ENCODE data around the gene IQSEC3. TPM values are rescaled to one million over a fixed set of nuclear protein-coding genes. Genes with fewer than 3 reads are reported as not detected.

IQSEC3 gene
- total RNA-seq, 1 donor from 2014 or later = 1.1 TPM

DNA sequence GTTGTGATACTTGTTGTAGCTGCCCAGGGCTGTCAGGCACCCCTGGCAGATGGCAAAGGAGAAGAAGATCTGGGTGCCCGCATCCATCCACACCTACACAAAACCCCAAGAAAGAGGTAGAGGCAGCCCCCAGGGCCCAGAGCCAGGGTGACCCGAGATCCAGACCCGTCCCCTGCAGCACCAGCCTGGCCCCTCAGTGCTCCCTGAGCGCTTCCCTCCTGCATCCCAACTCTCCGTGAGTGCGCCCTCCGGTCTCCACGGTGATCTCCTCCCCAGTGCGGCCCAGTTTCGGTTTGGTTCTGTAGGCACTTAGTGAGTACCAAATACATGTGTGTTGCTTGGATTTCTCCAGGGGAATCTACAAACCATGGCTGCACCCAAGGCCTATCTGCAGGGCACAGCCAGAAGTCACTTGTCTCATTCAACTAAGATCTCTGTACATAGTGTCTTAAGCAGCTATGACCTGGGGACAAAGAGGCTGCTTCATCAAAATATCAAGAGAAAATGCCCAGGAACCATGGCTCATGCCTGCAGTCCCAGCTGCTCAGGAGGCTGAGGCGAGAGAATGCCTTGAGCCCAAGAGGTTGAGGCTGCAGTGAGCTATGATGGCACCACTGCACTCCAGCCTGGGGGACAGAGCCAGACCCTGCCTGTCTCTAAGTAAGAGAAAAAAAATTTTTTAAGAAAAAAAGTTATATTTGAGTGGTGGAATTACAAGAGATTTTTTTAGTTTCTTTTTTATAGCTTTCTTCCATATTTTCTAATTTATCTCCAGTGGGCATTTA, 131.5 kb downstream of the IQSEC3 start:
- TF ChIP-seq, protein P1, sequence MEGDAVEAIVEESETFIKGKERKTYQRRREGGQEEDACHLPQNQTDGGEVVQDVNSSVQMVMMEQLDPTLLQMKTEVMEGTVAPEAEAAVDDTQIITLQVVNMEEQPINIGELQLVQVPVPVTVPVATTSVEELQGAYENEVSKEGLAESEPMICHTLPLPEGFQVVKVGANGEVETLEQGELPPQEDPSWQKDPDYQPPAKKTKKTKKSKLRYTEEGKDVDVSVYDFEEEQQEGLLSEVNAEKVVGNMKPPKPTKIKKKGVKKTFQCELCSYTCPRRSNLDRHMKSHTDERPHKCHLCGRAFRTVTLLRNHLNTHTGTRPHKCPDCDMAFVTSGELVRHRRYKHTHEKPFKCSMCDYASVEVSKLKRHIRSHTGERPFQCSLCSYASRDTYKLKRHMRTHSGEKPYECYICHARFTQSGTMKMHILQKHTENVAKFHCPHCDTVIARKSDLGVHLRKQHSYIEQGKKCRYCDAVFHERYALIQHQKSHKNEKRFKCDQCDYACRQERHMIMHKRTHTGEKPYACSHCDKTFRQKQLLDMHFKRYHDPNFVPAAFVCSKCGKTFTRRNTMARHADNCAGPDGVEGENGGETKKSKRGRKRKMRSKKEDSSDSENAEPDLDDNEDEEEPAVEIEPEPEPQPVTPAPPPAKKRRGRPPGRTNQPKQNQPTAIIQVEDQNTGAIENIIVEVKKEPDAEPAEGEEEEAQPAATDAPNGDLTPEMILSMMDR (conservative IDR thresholded peaks at IDR 0.05) = no peak
- H3K27me3 Mint-ChIP-seq (ENCODE audit: low read depth) = peaks cover 51% of the 10 kb centered on the region
- no peaks in the 10 kb centered on the region for H3K9me3 Mint-ChIP-seq
- no peak overlapping the region for H3K4me3 Mint-ChIP-seq
- no peak for DNase-seq (ENCODE audit: low read depth, low spot score)
- H3K4me1 Mint-ChIP-seq = peaks cover 7% of the 10 kb centered on the region
- no peaks in the 10 kb centered on the region for H3K36me3 Mint-ChIP-seq (ENCODE audit: low read depth)
- no peak overlapping the region for H3K27ac Mint-ChIP-seq (ENCODE audit: unreplicated experiment)

DNA sequence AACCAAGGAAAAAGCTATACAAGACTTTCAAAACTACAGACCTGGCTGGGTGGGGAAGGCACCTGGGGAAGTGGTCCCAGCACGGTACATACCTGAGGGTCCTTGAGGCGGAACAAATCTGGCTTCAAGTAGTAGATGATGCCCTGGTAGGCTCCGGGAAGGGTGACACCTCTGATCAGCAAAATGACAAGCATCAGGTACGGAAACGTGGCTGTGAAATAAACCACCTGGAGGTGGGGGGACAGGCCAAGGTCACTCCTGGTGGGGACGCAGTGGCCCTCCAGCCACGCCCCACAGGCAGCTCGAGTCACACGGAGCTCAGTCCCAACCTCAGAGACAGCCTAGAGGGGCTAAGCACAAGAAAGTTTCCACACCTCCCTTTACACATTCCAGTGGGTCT, 132.1 kb downstream of the IQSEC3 start:
- H3K27ac Mint-ChIP-seq (ENCODE audit: unreplicated experiment) = no peak overlapping the region
- no peaks in the 10 kb centered on the region for H3K36me3 Mint-ChIP-seq (ENCODE audit: low read depth)
- no peak overlapping the region for H3K4me3 Mint-ChIP-seq
- peaks cover 52% of the 10 kb centered on the region for H3K27me3 Mint-ChIP-seq (ENCODE audit: low read depth)
- TF ChIP-seq, protein P1 (conservative IDR thresholded peaks at IDR 0.05) = no peak
- peaks cover 6% of the 10 kb centered on the region for H3K4me1 Mint-ChIP-seq
- no peaks in the 10 kb centered on the region for H3K9me3 Mint-ChIP-seq
- no peak for DNase-seq (ENCODE audit: low read depth, low spot score)

DNA sequence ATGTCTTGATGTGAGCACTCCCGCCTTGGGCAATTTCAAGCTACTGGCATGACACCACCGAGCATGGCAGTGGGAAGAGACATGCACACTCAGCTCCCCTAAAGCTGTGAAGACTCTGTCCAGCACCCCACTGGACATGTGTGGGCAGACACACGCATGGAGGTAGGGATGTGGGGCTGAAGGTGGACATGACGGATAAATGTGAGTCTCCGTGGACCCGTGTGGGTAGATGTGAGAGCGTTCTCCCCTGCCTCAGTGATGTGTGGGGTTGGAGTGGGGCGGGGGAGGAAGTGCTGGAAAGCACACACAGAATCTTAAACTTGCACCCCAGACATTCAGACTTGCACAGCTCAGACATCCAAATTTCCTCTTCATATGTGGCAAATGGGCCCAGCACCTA, 134.8 kb downstream of the IQSEC3 start:
- Mint-ChIP-seq H3K4me1 (peaks cover 9% of the 10 kb centered on the region), H3K9me3 (no peaks in the 10 kb centered on the region), H3K27me3 (ENCODE audit: low read depth) (peaks cover 66% of the 10 kb centered on the region), H3K27ac (ENCODE audit: unreplicated experiment) (no peak overlapping the region), H3K36me3 (ENCODE audit: low read depth) (no peaks in the 10 kb centered on the region), H3K4me3 (no peak overlapping the region)
- TF ChIP-seq, protein P1 (conservative IDR thresholded peaks at IDR 0.05) = no peak
- DNase-seq (ENCODE audit: low read depth, low spot score) = no peak

DNA sequence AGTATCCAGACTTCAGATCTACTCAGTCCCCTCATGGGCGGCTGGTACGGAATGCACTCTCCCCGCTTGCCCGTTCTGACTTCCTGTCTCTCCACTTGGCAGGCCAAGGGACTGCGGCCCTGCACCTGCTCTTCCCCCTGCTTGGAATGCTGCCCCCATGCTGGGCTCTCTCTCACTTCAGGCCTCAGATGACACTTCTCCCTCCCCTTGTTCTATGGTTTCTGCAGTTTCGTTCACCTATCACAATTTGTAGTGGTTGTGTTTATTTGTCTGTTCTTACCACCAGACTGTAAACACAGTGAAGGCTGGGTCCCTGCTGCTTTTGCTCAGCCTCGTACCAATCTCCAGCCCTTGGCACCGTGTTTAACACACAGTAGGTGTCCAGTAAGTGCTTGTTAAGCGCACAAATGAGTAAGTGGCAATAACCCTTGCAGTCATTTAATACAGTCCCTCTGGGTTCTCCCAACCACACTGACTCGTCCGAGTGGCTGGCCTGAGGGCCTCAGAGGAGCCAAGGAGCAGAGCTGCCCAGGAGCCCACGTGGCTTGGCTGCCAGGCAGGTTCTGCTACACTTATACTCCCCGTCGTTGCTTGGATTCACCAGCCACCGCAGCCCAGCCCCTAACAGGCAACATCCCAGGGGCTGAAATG, 135.6 kb downstream of the IQSEC3 start:
- H3K27me3 Mint-ChIP-seq (ENCODE audit: low read depth) = peaks cover 68% of the 10 kb centered on the region
- no peak for DNase-seq (ENCODE audit: low read depth, low spot score)
- H3K36me3 Mint-ChIP-seq (ENCODE audit: low read depth) = no peaks in the 10 kb centered on the region
- H3K4me1 Mint-ChIP-seq = peaks cover 9% of the 10 kb centered on the region
- TF ChIP-seq, protein P1 (conservative IDR thresholded peaks at IDR 0.05) = no peak
- no peaks in the 10 kb centered on the region for H3K9me3 Mint-ChIP-seq
- H3K27ac Mint-ChIP-seq (ENCODE audit: unreplicated experiment) = no peak overlapping the region
- peak overlapping the region; percentile 83 for H3K4me3 Mint-ChIP-seq

DNA sequence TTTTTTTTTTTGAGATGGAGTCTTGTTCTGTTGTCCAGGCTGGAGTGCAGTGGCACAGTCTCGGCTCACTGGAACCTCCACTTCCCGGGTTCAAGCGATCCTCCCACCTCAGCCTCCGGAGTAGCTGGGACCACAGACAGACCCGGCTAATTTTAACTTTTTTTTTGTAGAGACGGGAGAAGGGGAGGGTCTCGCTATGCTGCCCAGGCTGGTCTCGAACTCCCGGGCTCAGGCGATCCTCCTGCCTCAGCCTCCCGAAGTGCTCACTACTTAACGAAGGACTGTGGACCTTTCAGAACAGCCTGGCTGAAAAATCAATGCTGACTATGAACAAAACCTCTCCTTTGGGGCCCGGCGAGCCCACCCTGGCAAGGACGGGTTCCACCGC, 136.5 kb downstream of the IQSEC3 start:
- no peak for DNase-seq (ENCODE audit: low read depth, low spot score)
- H3K9me3 Mint-ChIP-seq = no peaks in the 10 kb centered on the region
- TF ChIP-seq, protein P1 (conservative IDR thresholded peaks at IDR 0.05) = no peak
- H3K4me1 Mint-ChIP-seq = peaks cover 9% of the 10 kb centered on the region
- no peak overlapping the region for H3K27ac Mint-ChIP-seq (ENCODE audit: unreplicated experiment)
- no peaks in the 10 kb centered on the region for H3K36me3 Mint-ChIP-seq (ENCODE audit: low read depth)
- no peak overlapping the region for H3K4me3 Mint-ChIP-seq
- H3K27me3 Mint-ChIP-seq (ENCODE audit: low read depth) = peaks cover 66% of the 10 kb centered on the region
